CD4-positive, alpha-beta T cell treated with Interleukin-4 for 1 hour (primary cell): ENCODE results near the gene RIN3.

Source experiments
- DNase-seq, 2 donors: peaks; one replicate each; pipeline ENCODE4 v3.0.0-alpha.2; 2020 to 2022

Gene RIN3, protein sequence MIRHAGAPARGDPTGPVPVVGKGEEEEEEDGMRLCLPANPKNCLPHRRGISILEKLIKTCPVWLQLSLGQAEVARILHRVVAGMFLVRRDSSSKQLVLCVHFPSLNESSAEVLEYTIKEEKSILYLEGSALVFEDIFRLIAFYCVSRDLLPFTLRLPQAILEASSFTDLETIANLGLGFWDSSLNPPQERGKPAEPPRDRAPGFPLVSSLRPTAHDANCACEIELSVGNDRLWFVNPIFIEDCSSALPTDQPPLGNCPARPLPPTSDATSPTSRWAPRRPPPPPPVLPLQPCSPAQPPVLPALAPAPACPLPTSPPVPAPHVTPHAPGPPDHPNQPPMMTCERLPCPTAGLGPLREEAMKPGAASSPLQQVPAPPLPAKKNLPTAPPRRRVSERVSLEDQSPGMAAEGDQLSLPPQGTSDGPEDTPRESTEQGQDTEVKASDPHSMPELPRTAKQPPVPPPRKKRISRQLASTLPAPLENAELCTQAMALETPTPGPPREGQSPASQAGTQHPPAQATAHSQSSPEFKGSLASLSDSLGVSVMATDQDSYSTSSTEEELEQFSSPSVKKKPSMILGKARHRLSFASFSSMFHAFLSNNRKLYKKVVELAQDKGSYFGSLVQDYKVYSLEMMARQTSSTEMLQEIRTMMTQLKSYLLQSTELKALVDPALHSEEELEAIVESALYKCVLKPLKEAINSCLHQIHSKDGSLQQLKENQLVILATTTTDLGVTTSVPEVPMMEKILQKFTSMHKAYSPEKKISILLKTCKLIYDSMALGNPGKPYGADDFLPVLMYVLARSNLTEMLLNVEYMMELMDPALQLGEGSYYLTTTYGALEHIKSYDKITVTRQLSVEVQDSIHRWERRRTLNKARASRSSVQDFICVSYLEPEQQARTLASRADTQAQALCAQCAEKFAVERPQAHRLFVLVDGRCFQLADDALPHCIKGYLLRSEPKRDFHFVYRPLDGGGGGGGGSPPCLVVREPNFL

DNA sequence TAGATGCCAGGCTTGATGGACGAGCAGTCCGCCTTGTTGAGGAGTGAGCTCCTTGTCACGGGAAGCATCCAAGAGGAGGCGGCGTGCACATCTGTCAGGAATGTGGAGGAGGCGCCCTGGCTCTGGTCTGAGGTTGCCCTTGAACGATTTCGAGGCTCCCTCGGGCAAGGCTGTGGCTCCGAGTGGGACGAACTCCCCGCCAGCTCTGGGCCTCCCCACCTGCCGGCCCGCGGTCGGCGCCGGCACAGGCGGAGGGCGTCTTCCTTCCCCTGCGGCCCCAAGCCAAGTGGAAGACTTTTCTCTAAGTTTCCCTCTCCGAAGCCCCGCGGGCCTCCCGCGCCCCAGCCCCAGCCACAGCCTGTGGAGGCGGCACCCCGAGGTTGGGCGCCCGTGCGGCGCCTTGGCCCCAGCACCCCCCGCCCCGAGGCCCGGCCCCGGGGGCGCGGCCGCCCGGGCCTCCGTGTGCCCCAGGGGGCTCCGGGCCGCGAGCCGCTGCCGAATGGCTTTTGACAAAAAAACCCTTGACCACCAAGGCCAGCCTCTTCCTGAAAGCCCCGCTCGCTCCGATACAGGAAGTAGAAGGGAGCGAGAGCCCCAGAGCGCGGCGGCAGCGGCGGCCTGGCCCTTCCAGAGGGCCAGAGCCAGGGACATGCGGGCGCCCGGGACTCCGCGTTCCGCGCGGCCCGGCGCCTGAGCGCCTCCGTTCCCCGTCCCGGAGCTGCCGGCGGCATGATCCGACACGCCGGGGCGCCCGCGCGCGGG lies at the start of gene RIN3:
RIN3 (plus strand) TSS at position 578 of the 762 bp plus-strand sequence; CDS start at position 730, 152 bp downstream.
- DNase-seq = peak; percentile 47 to 57

DNA sequence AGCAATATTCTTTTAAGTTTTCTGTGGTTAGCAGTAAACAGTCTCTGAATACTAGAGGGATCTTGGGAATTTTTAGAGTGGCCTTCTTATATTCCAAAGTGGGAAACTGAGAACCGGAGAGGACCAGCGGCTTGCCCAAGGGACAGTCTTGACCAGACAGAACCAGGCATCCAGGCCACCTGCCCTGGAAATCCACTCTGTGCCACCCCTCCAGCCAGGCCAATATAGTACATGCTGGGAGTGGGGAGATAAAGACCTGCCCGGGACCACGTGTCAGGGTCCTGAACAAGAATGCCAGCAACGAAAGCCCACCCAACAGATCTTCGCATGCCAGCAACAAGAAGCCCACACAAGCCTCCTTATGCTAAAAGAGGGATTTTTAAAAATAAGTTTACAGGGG lies 49.4 kb upstream of the RIN3 start:
- no peak for DNase-seq

DNA sequence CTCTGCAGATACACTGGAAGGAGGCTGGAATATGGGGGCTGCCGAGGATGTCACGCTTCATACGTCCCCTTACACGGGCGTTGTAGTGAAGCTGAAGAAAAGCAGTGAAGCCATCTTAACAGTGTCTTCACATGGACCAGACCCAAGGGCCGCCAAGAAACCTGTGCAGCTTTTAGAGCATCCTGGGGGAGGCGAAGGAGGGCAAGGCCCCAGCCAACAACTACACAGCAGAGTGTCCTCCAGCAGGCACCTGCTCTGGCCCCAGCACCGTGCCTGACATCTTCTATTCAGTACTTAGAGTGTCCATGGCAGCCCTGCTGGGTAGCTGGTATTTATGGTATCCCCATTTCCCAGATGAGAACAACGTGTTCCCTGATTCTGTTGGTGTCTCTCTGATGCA lies 48.9 kb upstream of the RIN3 start:
- DNase-seq = no peak

DNA sequence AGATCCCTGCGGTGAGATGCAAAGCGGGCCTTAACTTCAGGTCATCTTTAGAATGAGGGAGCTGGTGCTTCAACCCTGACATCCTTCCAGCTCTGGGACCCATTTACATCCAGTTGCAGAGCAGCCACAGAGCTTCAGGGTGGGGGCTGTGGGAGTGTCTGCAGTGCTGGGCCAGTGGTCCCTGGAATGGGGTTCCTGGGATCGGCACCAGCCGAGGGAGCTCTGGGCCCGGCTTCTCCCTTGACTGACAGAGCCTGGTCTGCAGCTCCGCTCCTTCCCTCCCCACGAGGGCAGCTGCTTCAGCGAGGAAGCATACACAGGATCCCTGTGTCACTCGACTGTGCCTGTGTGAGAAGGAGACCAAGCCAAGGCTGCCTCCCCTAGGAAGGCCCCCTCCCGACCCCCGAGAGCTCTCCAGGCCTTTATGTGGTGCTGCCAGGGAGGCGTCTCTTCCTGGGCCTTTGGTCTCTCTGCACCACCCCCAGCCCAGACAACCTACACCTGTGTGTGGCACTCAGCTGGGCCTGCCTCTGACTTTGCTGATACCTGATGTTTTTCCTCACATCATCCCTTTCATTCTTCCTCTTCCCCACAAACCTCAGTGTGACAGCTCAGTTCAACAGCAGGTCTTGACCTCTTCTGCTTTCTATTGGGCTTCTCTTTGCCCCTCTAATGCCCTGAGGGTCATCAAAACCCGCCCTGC lies 48.1 kb upstream of the RIN3 start:
- DNase-seq = no peak

DNA sequence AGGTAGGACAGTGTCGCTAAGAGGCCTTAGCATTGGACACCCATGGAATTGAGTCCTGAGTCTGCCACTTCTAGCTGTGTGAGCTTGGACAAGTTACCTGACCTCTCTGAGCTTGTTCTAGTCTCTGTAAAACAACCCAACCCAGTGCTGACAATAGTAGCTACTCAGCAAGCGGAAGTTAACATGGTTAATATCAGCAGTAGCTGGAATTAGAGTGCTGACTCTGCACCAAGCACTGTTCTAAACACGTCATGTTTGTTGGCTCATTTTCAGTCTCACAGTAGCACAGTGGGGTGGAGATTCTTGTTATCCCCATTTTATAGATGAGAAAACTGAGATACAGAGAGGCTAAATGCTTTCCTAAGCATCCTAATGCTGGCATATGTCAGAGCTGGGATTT lies 47.5 kb upstream of the RIN3 start:
- no peak for DNase-seq

DNA sequence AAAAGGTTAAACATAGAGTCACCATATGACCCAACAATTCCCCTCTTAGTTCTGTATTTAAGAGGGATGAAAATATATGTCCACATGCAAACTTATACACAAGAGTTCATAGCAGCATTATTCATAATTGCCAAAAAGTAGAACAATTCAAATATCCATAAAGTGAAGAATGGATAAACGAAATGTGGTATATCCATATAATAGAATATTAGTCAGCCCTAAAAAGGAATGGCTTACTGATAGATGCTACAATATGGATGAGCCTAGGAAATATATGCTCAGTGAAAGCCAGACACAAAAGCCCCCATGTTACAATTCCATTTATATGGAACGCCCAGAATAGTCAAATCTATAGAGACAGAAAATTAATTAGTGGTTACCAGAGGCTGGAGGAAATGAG lies 44.1 kb upstream of the RIN3 start:
- DNase-seq = no peak

DNA sequence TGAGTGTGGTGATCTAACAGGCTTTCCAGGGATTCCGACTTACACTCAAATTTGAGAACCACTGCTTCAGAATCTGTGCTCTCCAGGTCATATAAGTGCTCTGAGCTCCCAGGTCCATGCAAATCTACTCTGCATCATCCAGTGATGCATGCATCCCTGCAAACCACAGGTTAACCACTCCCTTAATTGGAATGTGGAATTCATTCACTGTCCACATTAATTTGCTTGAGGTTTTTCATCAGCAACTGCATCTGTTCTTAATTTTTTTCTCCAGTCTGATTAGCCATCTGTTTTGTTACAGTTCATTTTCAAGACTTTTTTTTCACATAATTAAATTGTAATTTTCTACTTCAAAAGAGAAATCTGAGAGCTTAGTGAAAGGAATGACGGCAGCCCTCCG lies 43.4 kb upstream of the RIN3 start:
- DNase-seq = no peak

DNA sequence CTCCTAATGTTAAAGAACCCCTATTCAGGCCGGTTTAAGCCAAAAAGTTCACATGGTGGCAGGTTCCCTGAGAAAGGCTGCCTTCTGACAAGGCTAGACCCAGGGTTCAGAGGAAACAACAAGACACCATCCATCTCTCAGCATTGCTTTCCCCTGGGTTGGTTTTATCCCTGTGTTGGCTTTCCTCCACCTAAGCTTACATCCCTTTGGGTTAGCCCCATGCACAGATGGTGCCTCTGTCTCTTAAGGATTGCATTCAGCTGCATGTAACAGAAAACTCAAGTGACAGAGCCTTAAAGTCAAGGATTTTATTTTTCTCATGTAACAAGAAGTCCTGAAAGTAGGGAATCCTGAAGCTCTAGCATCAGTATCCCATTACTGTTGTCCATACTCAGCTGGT lies 42.8 kb upstream of the RIN3 start:
- DNase-seq = no peak

DNA sequence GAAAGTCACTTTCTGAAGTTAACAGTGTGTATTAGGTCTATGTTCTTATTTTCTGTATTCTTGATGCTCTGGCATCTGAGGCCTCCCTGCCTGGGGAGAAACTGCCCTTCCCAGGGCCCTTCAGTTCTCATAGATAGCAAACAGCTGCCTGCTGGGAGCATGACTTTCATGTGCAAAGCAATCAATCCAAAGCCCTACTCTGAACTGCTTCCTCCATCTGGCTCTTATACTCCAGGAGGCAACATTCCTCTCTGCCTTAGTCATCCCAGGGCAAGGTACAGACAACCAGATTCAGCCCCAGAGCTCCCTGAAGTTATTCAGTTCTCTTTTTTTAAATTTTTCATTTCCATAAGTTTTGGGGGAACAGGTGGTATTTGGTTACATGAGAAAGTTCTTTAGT lies 41.7 kb upstream of the RIN3 start:
- no peak for DNase-seq

DNA sequence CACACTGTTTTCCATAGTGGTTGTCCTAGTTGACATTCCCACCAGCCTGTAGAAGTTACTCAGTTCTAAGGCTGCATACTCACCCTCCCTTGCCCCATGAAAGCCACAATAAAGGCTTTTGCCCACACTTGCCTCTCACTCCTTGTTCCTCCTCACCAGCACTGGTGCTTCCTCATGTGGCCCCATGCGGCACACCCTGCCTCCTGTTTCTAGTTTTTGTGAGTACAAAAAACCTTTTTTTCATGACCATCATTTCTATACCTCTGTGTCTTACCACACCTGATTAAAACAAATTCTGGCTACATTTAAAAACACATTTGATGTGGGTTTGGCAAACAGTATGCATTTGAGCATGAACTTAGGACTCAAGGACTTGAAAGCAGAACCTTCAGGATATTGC lies 40.7 kb upstream of the RIN3 start:
- no peak for DNase-seq

DNA sequence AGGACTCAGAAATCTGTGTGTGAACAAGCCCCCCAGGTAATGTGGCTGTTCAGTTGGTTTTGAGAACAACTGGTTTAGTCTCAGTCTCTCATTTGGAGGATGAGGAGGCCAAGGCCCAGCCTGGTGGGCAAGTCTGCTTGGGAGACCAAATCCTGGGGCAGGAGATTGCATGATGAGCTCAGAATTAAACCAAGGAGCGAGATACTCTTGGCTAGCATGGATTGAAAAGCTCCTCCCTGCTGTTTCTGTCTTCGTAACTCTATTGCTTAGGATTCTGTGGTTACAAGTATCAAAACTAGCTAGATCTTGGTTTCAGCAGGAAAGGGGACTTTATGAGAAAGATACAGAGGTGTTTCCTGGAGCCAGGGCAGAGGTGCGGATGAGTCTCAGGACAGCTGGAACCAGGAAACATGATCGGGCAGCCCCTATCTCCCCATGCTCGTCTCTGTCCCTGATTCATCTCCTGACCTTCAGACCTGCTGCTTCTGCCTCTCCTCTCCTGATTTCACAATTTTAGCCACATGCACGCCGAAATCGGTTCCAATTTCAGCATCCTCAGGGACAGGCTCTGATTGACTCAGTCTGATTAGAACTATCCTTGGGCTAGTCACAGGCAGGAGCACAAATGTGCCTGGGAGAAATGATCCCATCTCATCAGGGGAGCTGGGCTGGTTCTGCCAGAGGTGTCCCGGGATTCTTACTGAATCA lies 40.2 kb upstream of the RIN3 start:
- no peak for DNase-seq

DNA sequence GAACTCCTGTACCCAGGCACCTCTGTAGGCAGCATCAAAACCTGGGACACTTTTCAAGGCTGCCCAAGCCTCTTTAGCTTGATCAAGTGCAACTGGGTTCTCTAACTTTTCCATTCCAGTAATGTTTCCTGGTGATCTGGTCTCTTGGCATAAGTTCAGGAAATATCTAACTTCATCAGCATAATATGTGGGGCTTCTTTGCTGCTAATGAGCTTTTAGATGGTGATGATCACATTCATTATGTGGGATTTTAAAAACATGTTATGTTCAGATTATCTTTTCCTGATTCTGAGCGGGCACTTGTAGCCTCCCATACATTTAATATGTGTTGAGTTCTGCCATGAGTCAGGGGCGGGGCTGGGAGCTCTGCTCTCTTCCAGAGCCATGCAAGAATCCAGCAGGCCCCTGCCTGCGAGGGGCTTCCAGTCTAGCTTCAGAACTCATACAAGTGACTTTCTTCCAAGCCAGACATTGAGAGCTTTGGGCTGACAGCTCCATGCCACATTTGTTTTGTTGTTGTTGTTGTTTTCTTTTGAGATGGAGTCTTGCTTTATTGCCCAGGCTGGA lies 39.5 kb upstream of the RIN3 start:
- DNase-seq = no peak

DNA sequence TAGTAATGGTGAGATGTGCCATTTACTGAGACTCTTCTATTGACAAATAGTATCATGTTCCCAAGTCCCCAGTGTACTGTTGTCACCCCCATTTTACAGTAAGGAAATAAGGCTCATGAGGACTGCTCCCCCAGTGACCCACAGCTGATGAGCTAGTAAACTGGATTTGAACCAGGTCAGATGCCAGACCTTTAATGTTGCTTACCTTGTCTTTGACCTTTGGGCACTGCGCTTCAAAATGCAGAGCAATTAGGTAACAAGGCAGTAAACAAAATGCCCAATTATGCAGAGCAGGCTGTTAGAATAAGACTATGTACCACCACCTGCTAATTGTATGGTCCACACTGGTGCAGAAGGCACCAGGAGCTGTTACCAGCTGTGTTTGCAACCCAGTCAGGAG lies 38.5 kb upstream of the RIN3 start:
- DNase-seq = no peak

DNA sequence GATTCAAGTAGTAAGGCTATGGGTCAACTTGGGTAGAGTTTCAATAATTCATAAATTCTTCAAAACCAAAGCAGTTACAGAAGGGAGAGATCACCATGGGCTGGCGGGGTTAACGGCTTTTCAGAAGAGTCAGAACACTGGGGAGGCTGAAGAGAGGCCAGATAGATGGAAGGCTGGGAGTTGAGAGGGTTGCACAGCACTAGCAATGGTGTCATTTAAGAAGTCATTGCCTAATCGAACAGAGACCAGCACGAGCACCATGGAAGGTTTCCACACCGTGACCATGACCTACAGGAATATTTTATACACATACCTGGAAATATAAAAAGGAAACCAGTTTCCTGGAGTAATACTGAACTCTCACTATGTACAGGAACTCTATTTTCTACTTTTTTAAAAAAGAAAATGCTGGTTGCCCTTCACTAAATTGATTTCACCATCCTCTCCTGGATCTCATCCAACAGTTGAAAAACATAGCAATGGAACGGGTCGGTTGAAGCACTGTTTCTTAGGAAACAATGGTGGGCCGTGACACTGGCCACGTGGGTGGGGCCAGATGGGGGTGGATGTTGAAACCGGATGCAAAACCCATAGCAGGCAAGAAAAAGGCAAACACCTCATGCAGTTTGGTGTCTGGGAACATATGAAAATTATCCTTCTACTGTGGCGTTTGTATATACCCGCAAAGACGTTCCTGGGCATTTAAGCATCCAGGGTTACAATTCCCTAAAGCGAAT lies 38.0 kb upstream of the RIN3 start:
- DNase-seq = peak in 1 of 2 donors; percentile 60

DNA sequence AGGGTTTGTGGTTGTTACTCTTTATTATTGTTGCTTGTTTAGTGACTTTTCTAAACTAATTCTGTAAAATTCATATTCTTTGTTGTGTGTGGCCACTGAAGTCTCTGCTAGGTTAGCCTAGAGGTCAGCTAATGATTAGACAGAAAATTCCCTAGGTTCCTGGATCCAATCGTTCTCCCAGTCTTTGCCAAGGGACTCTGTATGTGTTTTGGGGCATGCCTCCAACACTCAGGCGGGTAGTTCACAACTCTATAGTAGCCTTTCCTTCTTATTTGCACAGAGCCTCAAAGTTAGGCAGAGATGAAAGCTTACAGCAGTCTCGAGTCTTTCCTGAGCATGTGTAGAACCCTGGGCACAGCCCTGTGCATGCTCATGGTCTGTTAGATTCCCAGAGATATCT lies 32.7 kb upstream of the RIN3 start:
- no peak for DNase-seq

DNA sequence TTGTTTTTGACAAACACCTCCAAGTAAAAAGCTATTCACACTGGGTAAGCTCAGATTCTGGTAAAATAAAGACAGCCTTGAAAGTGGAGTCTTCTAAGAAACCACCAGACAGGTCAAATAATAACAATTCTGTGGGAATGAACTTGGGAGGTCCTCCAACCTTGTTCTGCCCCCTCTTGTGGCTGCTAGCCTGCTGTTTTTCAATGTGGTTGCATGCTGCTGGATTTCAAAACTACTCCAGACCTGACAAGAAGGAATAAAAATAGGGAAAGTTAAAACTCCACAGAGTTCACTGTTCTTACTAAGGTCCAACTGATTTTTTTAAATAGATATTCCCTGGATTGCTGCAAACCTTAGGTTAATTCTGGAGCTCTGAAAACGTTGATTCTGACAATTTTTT lies 32.2 kb upstream of the RIN3 start:
- DNase-seq = no peak

DNA sequence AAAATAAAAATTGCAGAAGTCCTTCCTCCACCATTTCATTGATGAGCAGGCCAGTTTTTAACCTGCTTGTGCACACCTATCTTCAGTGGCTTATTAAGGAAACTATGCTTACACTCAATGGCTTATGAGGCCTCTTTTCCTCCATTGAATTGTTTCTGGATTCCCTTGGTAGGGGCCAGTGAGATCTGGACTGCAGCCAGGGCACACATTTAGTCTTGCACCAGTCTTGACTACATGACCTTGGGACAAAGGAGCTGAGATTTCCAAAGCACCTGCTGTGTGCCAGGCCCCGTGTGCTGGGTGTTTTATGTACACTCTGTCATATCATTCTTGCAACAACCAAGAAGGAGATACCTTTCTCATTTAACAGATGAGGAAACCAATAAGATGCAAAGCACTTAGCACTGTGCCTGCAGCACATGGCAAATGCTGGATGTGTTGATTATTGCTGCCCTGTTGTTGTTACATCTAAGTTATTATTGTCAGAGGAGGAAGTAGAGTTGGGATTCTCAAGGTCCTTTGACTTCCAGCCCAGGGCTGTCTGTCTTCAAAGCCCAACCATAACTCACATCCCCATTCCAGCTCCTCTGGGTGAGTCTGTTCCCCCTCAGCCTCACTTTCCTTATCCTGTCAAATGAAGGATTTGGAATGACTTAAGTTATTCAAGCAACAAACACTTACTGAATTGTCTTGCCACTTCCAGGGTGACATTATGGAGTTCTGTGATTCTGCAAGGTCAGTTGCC lies 31.6 kb upstream of the RIN3 start:
- peak in 1 of 2 donors; percentile 2 for DNase-seq

DNA sequence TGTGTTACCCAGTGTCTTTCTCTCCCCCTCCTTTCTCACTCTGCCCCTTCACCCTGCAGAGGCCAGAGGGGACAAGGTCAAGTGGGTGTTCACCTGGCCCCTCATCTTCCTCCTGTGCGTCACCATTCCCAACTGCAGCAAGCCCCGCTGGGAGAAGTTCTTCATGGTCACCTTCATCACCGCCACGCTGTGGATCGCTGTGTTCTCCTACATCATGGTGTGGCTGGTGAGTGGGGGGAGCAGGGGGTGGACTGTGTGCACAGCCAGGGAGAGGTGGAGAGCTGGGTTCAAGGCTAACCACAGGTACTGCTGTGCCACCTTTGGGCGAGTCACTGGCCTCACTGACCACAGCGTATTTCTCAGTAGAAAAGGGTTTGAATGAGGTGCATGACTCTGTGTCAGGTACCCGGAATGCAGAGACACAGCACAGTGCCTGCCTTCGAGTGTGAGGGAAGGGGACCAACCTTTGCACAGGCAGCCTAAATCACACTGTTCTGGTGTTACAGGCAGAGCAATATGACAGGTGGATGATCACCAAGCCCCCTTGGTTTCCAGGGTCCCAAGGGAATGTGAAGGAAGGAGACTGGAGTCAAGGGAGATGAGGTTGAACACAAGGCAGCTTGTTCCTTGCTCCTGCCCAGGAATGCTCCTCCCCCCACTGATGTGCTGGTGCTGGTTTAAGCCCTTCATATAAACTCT lies 30.8 kb upstream of the RIN3 start:
- peak in 1 of 2 donors; percentile 4 for DNase-seq

DNA sequence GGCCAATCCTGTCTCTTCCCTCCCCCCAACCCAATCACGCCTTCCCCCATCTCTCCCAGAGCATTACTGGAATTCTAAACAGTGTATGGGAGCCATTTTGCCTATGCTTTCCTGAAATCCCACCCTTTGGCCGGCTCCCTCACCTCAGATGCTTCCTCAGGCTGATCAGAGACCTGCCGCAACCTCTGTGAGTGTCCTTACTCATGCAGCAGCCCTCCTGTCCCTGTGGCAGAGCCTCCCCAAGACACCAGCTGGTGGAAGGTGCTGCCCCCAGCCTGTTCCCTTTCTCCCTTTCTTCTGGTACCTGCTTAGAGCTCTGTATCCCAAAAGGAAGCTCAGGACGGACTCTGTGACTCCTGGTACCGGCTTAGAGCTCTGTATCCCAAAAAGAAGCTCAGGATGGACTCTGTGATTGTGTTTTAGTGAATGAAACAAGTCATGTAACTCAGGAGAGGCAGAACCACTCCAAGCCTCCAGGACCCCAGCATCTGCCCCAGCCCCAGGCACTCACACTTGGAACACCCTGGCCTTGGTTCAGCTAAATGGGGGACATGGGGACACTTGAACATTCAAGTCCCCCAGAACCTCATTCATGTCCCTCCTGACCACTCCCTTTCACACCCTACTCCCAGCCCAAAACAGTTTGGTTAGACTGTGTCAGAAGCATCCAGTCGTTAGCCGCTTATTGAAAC lies 29.3 kb upstream of the RIN3 start:
- DNase-seq = no peak
